ENCODE measurements around the gene SPATA6L.
"Not testable (repeated sequence)": the region's sequence is repeated elsewhere in the genome, so short reads cannot be mapped to it uniquely, and the experiment has no call there.

Gene SPATA6L

DNA sequence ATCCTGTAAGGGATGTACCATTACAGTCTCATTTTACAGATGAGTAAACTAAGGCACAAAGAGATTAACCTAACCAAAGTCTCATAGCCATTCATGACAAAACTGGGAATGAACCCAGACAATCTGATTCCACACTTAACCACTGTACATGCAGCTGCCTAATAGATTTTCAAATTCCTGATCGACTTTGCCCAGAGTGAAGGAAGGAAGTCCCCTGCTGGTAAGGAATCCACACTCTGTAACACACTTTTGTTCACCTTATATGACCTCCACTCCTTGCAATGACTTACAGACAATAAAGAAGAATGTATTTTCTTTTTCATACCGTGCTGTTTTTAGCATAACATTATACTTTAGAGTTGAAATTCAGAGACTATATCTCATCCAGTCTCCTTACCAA lies 35.4 kb downstream of the SPATA6L start:
- DNase-seq (ENCODE audit: low read depth), result no peak

DNA sequence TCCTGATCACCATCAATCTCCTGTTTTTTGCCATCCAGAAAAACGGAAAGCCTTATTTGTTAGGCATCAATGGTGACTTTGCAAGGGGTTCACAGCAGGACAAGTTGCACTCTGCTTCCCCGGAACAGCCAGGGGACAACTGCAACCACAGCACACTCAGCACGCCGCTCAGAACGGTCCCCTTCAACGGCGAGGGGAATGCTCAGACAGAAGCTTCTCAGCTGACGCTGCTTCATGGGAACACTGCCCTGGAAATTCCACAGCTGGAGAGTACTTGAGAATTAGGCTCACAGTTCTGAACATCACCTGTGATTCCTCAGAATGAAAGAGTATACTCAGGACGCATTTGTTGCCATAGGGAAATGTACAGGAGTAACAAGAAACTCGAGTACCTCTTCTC lies 44.3 kb downstream of the SPATA6L start:
- no peak for DNase-seq (ENCODE audit: low read depth)

DNA sequence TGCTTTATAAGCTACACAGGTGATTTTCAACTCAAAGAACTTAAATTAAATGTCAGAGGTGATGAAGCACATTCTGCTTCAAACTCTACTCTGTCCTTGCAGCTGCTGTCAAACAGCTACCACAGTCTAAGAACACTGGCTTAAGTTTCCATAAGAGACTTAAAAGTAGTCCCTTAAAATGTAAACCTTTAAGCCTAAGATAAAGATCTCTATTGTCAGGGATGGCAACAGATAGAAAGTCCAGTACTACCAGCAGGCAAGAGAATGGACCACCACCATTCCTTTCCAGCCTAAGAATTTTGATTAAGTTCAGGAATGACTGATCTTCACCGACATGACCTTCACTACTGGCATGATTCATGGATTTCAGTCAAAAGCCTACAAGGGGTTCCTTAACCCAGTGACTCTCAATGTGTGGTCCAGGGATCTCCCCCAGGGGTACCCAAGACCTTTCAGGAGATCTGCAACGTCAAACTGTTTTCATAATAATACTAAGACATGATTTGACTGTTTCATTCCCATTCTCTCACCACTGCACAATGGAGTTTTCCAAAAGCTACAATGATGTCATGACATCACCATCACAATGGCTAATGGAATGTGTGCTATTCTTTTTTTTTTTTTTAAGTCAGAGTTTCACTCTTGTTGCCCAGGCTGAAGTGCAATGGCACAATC lies 45.3 kb downstream of the SPATA6L start:
- DNase-seq (ENCODE audit: low read depth), result no peak

DNA sequence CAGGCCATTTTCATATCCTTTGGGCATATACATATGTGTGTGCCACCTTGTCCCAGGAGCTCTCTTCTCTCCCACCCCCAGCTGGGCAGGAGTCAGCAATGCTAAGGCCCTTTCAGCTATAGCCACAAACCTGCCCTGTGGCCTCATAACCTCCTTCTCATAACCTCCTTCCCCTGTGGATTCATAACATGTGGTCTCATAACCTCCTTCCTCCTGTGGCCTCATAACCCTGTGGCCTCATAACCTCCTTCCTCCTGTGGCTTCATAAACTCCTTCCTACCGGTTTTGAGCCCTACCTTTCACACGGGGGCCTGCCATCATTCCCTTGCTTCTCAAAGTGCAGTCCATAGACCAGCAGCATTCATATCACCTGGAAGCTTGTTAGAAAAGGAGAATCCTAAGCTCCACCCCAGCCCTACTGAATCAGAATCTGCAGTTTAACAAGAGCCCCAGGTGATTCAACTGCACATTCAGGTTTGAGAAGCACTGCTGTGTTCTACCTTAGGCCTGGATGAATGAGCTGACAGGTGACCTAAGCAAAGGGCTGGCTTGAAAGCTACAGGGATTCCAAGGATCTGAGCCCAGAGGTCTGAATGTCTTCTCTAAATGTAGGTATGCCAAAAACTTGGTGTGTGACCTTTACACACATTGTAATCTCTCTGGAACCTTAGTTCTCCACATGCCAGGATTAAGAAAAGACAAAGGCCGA lies 46.1 kb downstream of the SPATA6L start:
- DNase-seq (ENCODE audit: low read depth), result no peak

DNA sequence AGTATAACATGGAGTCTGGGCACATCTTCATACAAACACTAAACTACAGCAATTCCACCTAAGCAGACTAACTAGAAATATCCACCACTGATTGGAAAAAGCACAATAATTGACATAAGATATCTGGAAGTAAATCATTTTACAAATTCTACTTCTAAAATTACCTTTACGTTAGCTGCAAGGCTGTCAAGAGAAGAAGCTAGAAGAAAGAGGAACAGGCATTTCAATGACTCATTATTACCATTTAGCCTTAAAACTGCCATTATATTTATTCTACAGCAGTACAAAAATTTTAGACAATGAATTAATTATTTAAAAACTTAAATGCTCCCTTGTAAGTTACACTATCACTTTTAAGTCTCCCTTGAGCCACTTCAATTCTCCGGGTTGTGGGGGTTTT lies 47.6 kb downstream of the SPATA6L start:
- DNase-seq (ENCODE audit: low read depth), result no peak

DNA sequence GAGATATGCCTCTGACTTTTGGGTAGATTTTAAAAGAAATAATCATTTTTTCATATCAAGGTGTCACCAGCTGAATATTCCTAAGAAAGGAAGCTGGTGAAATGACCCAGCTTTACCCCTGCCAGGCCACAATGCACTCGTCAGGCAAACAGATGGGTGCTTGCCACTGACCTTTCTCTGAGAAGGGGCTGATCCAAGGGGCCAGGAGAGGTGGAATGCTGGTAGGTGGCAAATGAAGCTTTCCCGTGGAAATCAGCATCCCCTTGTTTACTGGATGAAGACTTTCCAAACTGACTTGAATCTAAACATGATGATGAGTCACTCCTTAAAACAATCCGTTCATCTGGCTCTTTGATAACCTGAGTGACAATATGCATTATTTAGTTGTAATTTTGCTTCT lies 48.5 kb downstream of the SPATA6L start:
- no peak for DNase-seq (ENCODE audit: low read depth)

DNA sequence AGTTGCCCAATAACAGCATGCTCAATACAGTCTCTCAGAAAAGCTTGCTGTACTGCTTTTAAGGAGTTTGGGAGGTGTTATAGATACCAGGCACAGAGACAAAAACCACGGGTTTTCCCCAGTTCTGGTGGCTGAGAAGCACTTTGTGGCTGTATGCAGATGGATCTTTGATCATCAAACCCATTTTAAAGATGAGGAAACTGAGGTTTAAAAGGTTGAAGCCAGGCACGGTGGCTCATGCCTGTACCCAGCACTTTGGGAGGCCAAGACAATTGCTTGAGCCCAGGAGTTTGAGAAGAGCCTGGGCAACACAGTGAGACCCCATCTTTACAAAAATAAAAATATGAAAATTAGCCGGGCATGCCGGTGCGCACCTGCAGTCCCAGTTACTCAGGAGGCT lies 50.5 kb downstream of the SPATA6L start:
- no peak for DNase-seq (ENCODE audit: low read depth)

DNA sequence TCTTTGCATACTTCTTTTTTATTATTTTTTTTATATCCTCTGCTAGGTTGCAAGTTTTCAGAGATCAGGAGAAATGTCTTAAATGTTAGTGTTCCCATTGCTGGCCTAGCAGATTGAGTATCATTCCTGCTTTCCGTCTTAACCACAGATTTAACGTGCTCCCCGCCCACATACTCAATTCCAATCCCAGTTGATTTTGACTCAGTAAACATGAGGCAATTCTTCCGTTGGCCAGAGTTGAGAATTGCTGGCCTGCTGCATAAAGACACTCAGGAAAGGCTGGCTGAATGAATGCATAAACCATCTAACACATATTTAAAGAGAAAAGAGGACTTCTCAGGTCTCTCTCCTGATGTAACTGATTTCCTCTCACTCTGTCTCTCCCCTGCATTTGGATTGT lies 51.0 kb downstream of the SPATA6L start:
- DNase-seq (ENCODE audit: low read depth), result peak; percentile 73

DNA sequence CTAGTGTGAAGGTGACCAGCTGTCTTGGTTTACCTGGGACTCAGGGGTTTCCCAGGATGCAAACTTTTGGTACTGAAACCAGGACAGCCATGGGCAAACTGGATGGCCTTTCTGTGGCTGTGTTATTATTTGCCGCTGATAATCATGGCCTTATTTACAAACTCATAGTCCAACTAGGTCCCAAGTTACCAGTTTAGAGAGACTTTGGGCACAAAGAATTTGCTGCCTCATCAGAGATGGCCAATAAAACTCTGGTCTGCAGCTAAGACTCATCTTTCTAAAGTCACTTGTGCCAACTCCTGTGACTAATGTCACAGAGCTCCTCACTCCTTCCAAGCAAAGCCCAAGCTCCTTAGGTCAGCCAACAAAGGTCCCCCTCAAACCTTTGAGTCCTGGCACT lies 51.7 kb downstream of the SPATA6L start:
- no peak for DNase-seq (ENCODE audit: low read depth)

DNA sequence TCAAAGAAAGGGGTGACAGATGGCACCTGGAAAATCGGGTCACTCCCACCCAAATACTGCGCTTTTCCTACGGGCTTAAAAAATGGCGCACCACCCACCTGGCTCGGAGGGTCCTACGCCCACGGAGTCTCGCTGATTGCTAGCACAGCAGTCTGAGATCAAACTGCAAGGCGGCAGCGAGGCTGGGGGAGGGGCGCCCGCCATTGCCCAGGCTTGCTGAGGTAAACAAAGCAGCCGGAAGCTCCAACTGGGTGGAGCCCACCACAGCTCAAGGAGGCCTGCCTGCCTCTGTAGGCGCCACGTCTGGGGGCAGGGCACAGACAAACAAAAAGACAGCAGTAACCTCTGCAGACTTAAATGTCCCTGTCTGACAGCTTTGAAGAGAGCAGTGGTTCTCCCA lies 60.2 kb downstream of the SPATA6L start:
- not testable (repeated sequence) for DNase-seq (ENCODE audit: low read depth)

DNA sequence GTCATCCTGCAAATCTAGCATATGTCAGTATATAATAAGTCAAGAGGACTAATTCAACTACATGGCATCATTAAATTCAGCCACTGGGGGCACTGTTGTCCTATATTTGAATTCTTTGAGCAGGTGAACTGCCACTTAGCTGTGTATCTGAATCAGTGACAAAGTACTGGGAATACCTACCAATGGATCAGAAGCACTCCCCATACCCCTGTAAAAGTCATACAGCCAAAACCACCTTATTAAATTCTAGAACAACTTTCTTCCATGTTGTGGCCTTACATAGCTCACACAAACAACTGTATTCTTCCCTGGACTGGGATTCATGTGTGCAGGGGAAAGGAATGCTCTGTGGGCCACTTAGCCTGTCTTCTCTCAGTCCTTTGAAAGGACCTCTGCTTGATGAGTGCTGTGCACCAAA lies 61.6 kb downstream of the SPATA6L start:
- DNase-seq (ENCODE audit: low read depth), result peak; percentile 57

DNA sequence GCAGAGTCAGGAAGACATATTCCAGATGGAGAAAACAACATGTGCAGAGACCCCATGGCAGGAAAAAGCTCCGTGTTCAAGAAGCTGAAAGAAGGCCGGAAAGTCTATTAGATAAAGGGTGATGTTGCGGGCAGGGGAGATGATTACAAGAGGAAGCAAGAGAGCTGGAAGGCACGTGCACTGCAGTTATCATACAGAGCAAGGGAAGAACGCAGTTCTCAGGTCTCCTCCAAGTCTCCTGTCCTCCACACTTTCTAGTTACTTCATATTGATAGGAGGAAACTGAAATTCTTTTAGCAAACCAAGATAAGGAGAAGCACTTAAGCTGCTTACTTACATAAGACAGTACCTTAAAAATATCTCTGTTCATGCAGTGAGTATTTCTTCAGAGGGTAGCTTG lies 62.5 kb downstream of the SPATA6L start:
- peak; percentile 69 for DNase-seq (ENCODE audit: low read depth)

DNA sequence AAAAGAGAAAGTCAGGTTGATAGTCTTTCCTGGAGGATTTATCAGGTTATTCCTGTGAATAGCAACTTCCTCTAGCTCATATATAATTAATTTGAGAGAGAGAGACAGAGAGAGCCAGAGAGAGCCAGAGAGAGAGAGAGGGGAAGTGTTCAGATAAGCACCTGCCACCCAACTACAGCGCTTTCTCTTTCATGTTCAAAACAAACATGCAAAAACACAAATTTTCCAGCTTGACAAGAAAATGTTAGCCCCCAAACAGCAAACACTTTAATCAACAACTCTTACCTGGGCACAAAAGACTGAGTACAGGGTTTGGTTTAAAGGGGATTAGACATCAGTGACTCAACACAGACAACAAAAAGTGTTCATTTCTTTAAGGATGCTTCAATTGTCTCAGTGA lies 65.9 kb downstream of the SPATA6L start:
- DNase-seq (ENCODE audit: low read depth), result no peak

DNA sequence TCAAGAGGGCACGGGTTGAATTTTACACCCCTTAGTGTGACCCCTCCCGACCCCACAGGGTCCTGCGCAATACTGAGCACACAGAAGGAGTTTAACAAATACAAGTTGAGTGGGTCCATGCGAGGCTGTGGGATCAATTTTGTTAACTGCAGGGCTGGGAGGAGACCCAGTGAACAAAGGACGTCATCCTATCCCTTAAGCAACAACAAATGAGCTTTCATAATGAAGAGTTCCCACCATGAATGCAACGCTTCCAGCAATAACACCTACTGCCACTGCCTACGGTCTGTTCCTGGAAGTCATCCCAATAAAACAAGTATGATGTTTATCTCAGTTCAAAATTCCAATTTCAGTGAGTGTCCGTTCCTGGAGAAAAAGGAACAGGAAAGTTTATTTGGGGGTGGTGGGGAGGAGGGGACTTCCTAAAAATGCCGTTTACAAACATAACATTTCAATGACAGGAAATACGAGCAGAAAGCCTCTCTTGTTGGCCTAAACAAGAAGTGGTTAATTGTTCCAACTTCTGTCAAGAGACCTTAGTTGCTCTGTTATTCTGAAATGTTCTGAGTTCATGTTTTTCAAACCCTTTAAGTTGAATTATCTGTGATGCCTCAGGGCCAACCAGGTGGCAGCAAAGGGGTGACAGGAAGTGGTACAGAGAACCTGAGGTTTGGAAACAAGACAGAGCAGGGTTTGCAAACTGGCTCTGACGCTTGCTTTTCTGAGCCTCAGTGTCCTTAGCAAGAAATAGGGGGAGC lies 69.9 kb downstream of the SPATA6L start:
- DNase-seq (ENCODE audit: low read depth), result no peak

DNA sequence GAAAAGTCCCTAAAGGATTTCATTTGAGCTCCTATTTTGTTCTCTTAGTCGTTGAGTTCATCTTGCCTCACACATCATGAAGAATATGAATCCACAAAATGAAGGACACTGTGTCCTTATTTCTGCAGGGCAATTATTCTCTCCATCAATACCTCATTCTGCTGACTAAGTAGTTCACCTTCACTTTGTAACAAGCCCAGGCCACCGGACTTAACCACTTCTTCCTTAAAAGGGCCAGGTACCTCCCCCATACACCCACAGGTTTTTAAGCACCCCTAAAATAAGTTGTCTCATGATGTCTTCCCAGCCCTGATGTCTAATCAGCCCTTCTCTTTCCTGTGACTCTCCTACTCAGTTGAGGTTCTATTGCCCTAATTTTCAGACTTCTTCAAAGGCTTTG lies 71.3 kb downstream of the SPATA6L start:
- DNase-seq (ENCODE audit: low read depth), result no peak

DNA sequence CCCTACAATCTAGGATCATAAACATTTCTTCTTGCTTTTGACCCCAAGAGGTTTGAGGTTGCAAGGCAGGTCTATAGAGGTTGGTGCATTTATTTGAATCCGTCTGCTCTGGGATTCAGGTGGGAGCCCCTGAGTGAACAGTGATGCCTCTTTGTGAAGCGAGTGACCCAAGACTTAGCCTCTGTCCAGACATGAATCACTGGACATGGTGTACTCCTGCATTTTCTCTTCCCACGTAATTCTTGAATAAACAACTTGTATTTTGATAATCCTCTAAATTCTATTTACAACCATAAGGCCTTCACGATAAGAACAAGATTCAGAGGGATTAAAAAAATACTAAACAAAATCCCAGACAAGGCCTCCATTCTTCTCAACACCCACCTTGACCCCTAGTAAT lies 71.7 kb downstream of the SPATA6L start:
- DNase-seq (ENCODE audit: low read depth), result peak; percentile 80

DNA sequence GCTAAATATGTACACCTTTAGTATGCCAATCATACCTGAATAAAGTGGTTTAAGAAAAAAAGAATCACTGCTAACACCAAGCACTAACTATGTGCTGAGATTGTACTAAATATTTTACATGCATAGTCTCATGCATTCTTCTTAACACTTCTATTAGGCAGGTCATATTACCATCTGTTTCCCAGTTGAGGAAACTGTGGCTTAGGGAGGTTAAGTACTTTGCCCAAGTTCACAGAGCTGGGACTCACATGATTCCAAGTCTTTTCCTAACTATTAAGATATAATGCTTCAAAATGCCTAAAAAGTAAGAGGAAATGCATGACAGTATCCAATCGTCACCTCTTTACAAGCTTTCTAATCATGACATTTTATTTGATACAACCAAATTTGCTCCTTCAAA lies 73.4 kb downstream of the SPATA6L start:
- DNase-seq (ENCODE audit: low read depth), result no peak

DNA sequence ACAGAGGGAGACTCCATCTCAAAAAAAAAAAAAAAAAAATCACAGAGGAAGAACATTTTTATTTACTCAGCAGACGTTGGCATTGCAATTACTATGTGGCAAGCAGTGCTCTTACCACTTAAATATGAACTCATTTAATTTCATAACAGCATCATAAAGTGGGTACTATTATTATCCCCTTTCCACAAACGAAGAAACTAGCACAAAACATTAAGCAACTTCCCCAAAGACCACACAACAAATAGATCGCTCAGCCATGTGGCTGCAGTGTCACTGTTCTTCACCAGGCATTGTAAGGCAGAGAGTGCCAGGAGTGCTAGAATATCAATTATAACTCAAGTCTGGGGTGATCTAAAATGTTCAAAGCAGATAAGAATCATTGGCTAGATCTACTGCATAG lies 74.0 kb downstream of the SPATA6L start:
- no peak for DNase-seq (ENCODE audit: low read depth)

DNA sequence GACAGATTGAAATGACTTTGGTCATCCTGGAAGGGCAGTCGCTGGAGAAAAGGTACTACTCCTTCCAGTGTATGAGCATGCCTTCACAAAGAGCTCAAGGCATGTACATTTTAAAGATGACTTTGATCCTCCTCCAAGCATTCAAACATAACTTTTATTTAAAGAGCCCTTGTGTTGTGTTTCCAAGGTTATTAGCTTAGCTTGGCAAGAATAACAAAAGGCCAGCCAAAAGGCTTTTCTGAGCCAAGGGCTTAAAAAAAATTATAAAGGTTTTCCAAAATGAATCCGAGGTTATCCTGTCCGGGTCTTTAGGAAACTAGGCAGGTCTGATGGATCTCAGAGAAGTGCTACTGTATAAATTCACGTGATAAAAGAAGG lies 75.2 kb downstream of the SPATA6L start:
- no peak for DNase-seq (ENCODE audit: low read depth)

DNA sequence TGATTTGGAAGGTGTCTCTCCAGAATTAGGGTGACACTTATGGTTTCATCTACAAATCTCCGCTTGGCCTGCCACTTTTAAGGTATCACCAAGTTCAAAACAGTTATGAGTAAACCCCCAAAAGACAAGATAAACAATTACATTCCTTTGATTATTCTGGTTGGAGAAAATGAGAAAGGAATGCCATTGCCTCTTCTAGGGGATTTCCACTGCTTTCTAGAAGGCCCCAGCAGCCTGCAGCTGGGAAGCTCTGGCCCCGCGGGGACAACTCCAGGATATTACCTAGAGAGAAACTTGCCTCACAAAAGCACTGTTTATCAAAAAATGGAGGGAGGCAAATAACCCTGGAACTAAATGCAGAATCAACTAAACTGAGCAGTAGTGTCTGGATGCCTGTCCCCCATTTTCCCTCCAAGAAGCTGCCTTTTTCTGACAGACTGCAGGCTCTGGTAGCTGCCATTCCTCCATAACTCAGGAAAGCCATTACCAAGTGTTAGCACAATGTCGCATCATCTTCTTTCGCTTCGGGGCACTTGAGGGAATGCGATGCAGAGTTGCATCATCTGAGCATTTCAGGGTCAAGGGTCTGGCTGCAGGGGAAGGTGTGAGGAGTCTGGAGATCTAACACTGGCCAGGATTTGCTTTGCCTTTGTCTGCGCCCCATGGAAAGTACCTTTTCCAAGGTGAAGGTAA lies 75.7 kb downstream of the SPATA6L start:
- no peak for DNase-seq (ENCODE audit: low read depth)

DNA sequence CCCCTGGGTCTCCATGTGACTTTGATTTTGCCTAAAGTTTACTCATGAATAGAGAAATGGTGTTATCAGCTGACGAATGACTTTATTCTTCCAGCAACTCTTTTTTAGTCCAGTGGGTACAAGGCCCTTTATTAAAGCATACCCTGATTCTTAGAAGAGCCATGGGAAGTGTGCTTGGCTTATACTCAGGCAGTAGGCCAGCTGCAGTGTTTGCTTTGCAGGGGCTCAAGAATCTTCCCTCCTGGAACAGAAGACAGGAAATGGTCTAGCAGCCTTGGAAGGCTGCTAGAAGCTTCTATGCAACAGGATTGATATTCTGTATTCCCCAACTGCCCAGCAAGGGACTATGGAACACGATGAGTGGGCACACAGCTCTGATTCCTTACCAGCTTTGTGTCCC lies 77.6 kb downstream of the SPATA6L start:
- DNase-seq (ENCODE audit: low read depth), result no peak

DNA sequence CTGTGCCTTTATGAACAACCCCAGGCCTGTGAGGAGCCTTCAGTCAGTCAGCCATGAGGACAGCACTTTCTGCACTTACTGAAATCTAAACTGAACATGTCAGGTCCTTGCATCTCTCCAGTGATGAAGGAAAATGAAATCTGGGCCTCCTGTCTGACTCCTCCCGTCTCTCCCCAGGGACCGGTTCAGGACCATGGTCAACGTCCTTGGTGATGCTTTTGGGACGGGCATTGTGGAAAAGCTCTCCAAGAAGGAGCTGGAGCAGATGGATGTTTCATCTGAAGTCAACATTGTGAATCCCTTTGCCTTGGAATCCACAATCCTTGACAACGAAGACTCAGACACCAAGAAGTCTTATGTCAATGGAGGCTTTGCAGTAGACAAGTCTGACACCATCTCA lies 81.1 kb downstream of the SPATA6L start:
- DNase-seq (ENCODE audit: low read depth), result no peak

DNA sequence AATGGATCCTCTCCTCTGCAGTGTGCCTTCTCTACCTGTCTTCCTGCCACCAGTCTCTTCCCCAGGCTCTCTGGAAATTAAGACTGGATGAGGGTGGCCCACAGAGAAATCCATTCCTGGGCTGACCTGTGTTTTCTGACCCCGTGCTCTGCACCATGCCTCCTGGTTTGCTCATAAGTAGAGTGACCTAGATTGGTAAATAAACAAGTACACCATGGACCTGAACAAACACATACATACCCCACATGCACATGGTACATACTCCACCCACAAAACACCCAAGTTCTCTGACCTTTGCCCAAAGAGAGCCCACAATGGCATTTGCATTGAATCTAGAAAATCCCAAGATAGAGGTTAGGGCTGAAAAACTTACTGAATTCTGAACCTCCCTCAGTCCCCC lies 81.6 kb downstream of the SPATA6L start:
- no peak for DNase-seq (ENCODE audit: low read depth)

All from amniotic epithelial cell (primary cell).